H1 (cell line): ENCODE measurements around the gene SLC13A3. TPM values are rescaled to one million over a fixed set of nuclear protein-coding genes. Genes with fewer than 3 reads are reported as not detected.

Experiments used
- CTCF ChIA-PET: fragments of 300-600 bp; sonication (Branson Sonifier 250); formaldehyde crosslinking; loops from one replicate; lab custom pipeline; 2021; ENCODE audit not compliant: partially characterized antibody; lab: Charles Lee
- POLR2A ChIA-PET: fragments of 300-600 bp; sonication (Branson Sonifier 250); formaldehyde crosslinking; loops from one replicate; lab custom pipeline; 2021; ENCODE audit warnings: inconsistent platforms; ENCODE audit not compliant: partially characterized antibody; lab: Charles Lee
- DNase-seq, 2 experiments: peaks; one replicate each; pipeline versions ENCODE4 v3.0.0 to v3.0.0-alpha.2; 2010 to 2022; ENCODE audit warnings: low spot score in 2 of 2, low read depth in 1 of 2, mixed read lengths in 1 of 2
- FAIRE-seq: peaks from 2 replicates; lab custom pipeline; 2011; peaks lifted over from hg19 to GRCh38; lab: Jason Lieb, UNC
- H2AFZ ChIP-seq: 2 replicates; pipeline ENCODE4 v1.8.1; 2012; ENCODE audit warnings: low read length, inconsistent platforms
- H2AK5ac ChIP-seq: 2 replicates; pipeline ENCODE4 v1.6.1; 2013; ENCODE audit warnings: low read depth, low read length
- H2BK120ac ChIP-seq: replicated peaks from 2 replicates; pipeline ENCODE3; 2013; ENCODE audit warnings: low read depth, low read length, inconsistent platforms
- H2BK12ac ChIP-seq: 2 replicates; pipeline ENCODE4 v1.6.1; 2013; ENCODE audit warnings: low read depth, low read length
- H2BK15ac ChIP-seq: 2 replicates; pipeline ENCODE4 v1.6.1; 2013; ENCODE audit warnings: low read length
- H2BK20ac ChIP-seq: 2 replicates; pipeline ENCODE4 v1.6.1; 2013; ENCODE audit warnings: low read length
- H2BK5ac ChIP-seq: 2 replicates; pipeline ENCODE4 v1.6.1; 2013; ENCODE audit warnings: low read depth, low read length
- H3K14ac ChIP-seq: 2 replicates; pipeline ENCODE4 v1.6.1; 2013; ENCODE audit warnings: inconsistent platforms; ENCODE audit not compliant: insufficient read length
- H3K18ac ChIP-seq: 2 replicates; pipeline ENCODE4 v1.6.1; 2013; ENCODE audit warnings: low read length; ENCODE audit errors: extremely low read depth
- H3K23ac ChIP-seq: 2 replicates; pipeline ENCODE4 v1.6.1; 2013; ENCODE audit warnings: inconsistent platforms; ENCODE audit not compliant: insufficient read length
- H3K23me2 ChIP-seq: 2 replicates; pipeline ENCODE4 v1.6.1; 2013; ENCODE audit warnings: low read depth, low read length
- H3K27ac ChIP-seq: 2 replicates; pipeline ENCODE4 v1.6.1; 2011; ENCODE audit warnings: low read depth, low read length, inconsistent platforms
- H3K27me3 ChIP-seq, 4 experiments: replicated peaks in 1 of 4; 1 replicate in 1 of 4; 2 replicates in 3 of 4; pipeline versions ENCODE4 v1.6.1 to v1.8.1; 2011 to 2013; ENCODE audit warnings: low read length in 3 of 4, mild to moderate bottlenecking in 3 of 4, inconsistent platforms in 2 of 4, mixed read lengths in 2 of 4, moderate library complexity in 1 of 4; ENCODE audit not compliant: control insufficient read depth in 3 of 4, insufficient read depth in 3 of 4; ENCODE audit errors: extremely low read depth in 1 of 4
- H3K36me3 ChIP-seq, 4 experiments: 2 replicates each; pipeline versions ENCODE4 v1.6.1 to v1.8.1; 2011 to 2013; ENCODE audit warnings: mild to moderate bottlenecking in 4 of 4, low read length in 3 of 4, moderate library complexity in 2 of 4, control low read depth in 1 of 4, inconsistent platforms in 1 of 4; ENCODE audit not compliant: insufficient read depth in 4 of 4, control insufficient read depth in 2 of 4
- H3K4ac ChIP-seq: replicated peaks from 2 replicates; pipeline ENCODE3; 2013; ENCODE audit warnings: low read length, low read depth, mixed read lengths, inconsistent platforms; ENCODE audit not compliant: insufficient read length
- H3K4me1 ChIP-seq, 4 experiments: replicated peaks in 1 of 4; 1 replicate in 1 of 4; 2 replicates in 3 of 4; pipeline versions ENCODE4 v1.6.1 to v1.8.1; 2011 to 2013; ENCODE audit warnings: low read length in 3 of 4, inconsistent platforms in 2 of 4, mixed read lengths in 1 of 4; ENCODE audit not compliant: insufficient read depth in 4 of 4, control insufficient read depth in 3 of 4
- H3K4me2 ChIP-seq, 2 experiments: 2 replicates each; pipeline versions ENCODE4 v1.6.1 to v1.8.1; 2011 to 2013; ENCODE audit warnings: low read depth in 2 of 2, low read length in 2 of 2, control low read depth in 1 of 2, inconsistent platforms in 1 of 2, mild to moderate bottlenecking in 1 of 2; ENCODE audit not compliant: insufficient read depth in 1 of 2
- H3K4me3 ChIP-seq, 4 experiments: fragments of 200-600, 300-600 bp in 1 of 4; sonication (generic), shearing (Covaris generic), sonication (Bioruptor Twin) in 1 of 4; 2 replicates each; pipeline versions ENCODE4 v1.5.1 to v1.8.1; 2011 to 2016; ENCODE audit warnings: low read length in 4 of 4, low read depth in 3 of 4, control low read depth in 2 of 4, inconsistent platforms in 2 of 4, mild to moderate bottlenecking in 2 of 4, mixed read lengths in 1 of 4, moderate library complexity in 1 of 4; ENCODE audit not compliant: insufficient read depth in 2 of 4; ENCODE audit errors: extremely low read depth in 1 of 4
- H3K56ac ChIP-seq: replicated peaks from 2 replicates; pipeline ENCODE3; 2013; ENCODE audit warnings: low read depth, mild to moderate bottlenecking, mixed read lengths, low read length, inconsistent platforms; ENCODE audit not compliant: insufficient read length
- H3K79me1 ChIP-seq: 2 replicates; pipeline ENCODE4 v1.6.1; 2013; ENCODE audit warnings: low read depth, low read length, control low read depth
- H3K79me2 ChIP-seq, 2 experiments: 2 replicates each; pipeline versions ENCODE4 v1.6.1 to v1.8.1; 2012 to 2013; ENCODE audit warnings: low read length in 2 of 2, mild to moderate bottlenecking in 2 of 2, inconsistent platforms in 1 of 2; ENCODE audit not compliant: insufficient read depth in 2 of 2, control insufficient read depth in 1 of 2
- H3K9ac ChIP-seq, 4 experiments: replicated peaks in 1 of 4; 1 replicate in 1 of 4; 2 replicates in 3 of 4; pipeline versions ENCODE4 v1.6.1 to v1.8.1; 2011 to 2013; ENCODE audit warnings: low read depth in 3 of 4, low read length in 3 of 4, control low read depth in 2 of 4, mild to moderate bottlenecking in 2 of 4, moderate library complexity in 2 of 4, inconsistent platforms in 1 of 4; ENCODE audit errors: extremely low read depth in 1 of 4
- H3K9me3 ChIP-seq, 2 experiments: 2 replicates each; pipeline versions ENCODE4 v1.6.1 to v1.8.1; 2012 to 2013; ENCODE audit warnings: mild to moderate bottlenecking in 2 of 2, moderate library complexity in 2 of 2, control low read depth in 1 of 2, inconsistent platforms in 1 of 2, low read depth in 1 of 2, low read length in 1 of 2, mixed read lengths in 1 of 2; ENCODE audit not compliant: insufficient read depth in 2 of 2
- H4K20me1 ChIP-seq, 2 experiments: replicated peaks in 1 of 2; 2 replicates each; pipeline versions ENCODE3 to v1.8.1; 2011 to 2013; ENCODE audit warnings: inconsistent platforms in 2 of 2, low read length in 2 of 2, mild to moderate bottlenecking in 1 of 2; ENCODE audit not compliant: insufficient read depth in 2 of 2, control insufficient read depth in 1 of 2
- H4K5ac ChIP-seq: 2 replicates; pipeline ENCODE4 v1.6.1; 2013; ENCODE audit warnings: low read length, low read depth, mixed read lengths, inconsistent platforms; ENCODE audit not compliant: insufficient read length
- H4K8ac ChIP-seq: 2 replicates; pipeline ENCODE4 v1.8.0; 2013; ENCODE audit warnings: mild to moderate bottlenecking, moderate library complexity, low read length, inconsistent platforms; ENCODE audit not compliant: insufficient read depth; ENCODE audit errors: extremely low read depth
- H4K91ac ChIP-seq: replicated peaks from 2 replicates; pipeline ENCODE3; 2013; ENCODE audit warnings: low read length, mixed read lengths, inconsistent platforms; ENCODE audit not compliant: insufficient read length
- CBX5 ChIP-seq: fragments of 300-800, 300-1000 bp; sonication (generic); IDR thresholded peaks from 2 replicates; pipeline ENCODE4 v1.7.1; 2016; ENCODE audit warnings: antibody characterized with exemption, low read length, low read depth
- EGR1 ChIP-seq: IDR thresholded peaks from 2 replicates; pipeline ENCODE4 v1.6.1; 2011; ENCODE audit warnings: low read depth, low read length, borderline replicate concordance
- EP300 ChIP-seq, 2 experiments: IDR thresholded peaks; 1 replicate in 1 of 2; 2 replicates in 1 of 2; pipeline ENCODE4 v1.6.1; 2011 to 2012; ENCODE audit warnings: low read depth in 2 of 2, low read length in 2 of 2, mild to moderate bottlenecking in 2 of 2, borderline replicate concordance in 1 of 2, inconsistent platforms in 1 of 2, moderate library complexity in 1 of 2
- GABPA ChIP-seq: IDR thresholded peaks from 2 replicates; pipeline ENCODE4 v1.6.1; 2011; ENCODE audit warnings: mild to moderate bottlenecking, low read length, moderate library complexity, borderline replicate concordance; ENCODE audit not compliant: insufficient read depth
- HDAC2 ChIP-seq, 2 experiments: fragments of 300-600 bp in 1 of 2; sonication (generic) in 1 of 2; IDR thresholded peaks; 2 replicates each; pipeline ENCODE4 v1.6.1; 2011 to 2012; ENCODE audit warnings: low read depth in 2 of 2, low read length in 2 of 2, mild to moderate bottlenecking in 2 of 2, moderate library complexity in 2 of 2, borderline replicate concordance in 1 of 2, inconsistent platforms in 1 of 2
- KDM1A ChIP-seq: fragments of 200-600, 300-600 bp; sonication (generic); IDR thresholded peaks from 2 replicates; pipeline ENCODE4 v1.7.1; 2016; ENCODE audit warnings: mild to moderate bottlenecking, low read length, borderline replicate concordance
- NRF1 ChIP-seq: IDR thresholded peaks from 2 replicates; pipeline ENCODE4 v1.6.1; 2011; ENCODE audit warnings: mild to moderate bottlenecking, low read depth, low read length, improper control_type of control experiment
- RXRA ChIP-seq: IDR thresholded peaks from 2 replicates; pipeline ENCODE4 v1.6.1; 2011; ENCODE audit warnings: low read depth, mild to moderate bottlenecking, low read length, moderate library complexity; ENCODE audit not compliant: insufficient read depth
- SP2 ChIP-seq: IDR thresholded peaks from 2 replicates; pipeline ENCODE4 v1.6.1; 2012; ENCODE audit warnings: mild to moderate bottlenecking, low read length, inconsistent platforms
- WGBS, 2 experiments: shearing (Covaris generic) in 1 of 2; methylation state at CpG; one replicate each; pipeline versions ENCODE4 v1.1.6 to v1.1.7; 2013 to 2015; ENCODE audit warnings: low lambda C conversion rate in 2 of 2, mixed read lengths in 2 of 2, inconsistent platforms in 1 of 2, low coverage in 1 of 2, missing lambda C conversion rate in 1 of 2; ENCODE audit not compliant: insufficient replicate concordance in 2 of 2, insufficient coverage in 1 of 2, insufficient read length in 1 of 2; ENCODE audit errors: extremely low coverage in 1 of 2, missing lambda C conversion rate in 1 of 2; 5-methylcytosine and 5-hydroxymethylcytosine counted together
- polyA plus RNA-seq, 7 experiments: library from polyadenylated mRNA; depleted of rRNA in 3 of 7; stranded (reverse) in 5 of 7; unstranded in 2 of 7; fragments of >200 nt in 5 of 7; fragments of 200-250 nt in 2 of 7; gene quantifications; 1 replicate in 5 of 7; 2 replicates in 1 of 7; 4 replicates in 1 of 7; pipeline versions ENCODE4 v1.2.1 to v1.2.3, GENCODE V29; 2011 to 2013; ENCODE audit warnings: missing spikeins in 2 of 7, mixed read lengths in 2 of 7
- total RNA-seq: library from RNA; stranded (reverse); fragmentation: NEBNext Ultra II Directional; extraction: Animal tissue kit (Norgen Biotek cat#: 25700); gene quantifications from 2 replicates; pipeline ENCODE4 v1.2.1, GENCODE V29; 2021
- TF ChIP-seq, protein P1 (sequence below): IDR thresholded peaks from 2 replicates; pipeline ENCODE4 v1.6.1; 2011; ENCODE audit warnings: low read length, improper control_type of control experiment

Gene SLC13A3
- total and polyA plus RNA-seq, 2 of the 8 experiments (the other 6 are each of a cell fraction or from before 2014, with no cell fraction given): 9.4 to 12.6 TPM

DNA sequence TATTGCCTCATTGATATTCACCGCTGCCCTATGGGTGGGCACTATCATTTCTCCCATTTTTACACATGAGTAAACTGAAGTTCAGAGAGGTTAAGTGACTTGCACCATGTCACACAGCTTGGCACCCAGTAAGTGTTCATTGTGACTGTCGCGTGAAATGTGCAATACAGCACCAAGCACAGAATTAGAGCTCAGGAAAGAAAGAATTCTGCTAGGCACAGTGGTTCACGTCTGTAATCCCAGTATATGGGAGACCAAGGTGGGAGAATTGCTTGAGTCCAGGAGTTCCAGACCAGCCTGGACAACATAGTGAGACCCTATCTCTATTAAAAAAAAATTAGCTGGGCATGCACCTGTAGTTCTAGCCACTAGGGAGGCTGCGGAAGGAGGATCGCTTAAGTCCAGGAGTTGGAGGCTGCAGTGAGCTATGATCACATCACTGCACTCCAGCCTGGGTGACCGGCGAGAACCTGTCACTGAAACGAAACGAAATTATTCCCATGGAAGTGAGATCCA, 626 bp downstream of the SLC13A3 start:
- peaks cover 0 to 7% (median 1%) of the 10 kb centered on the region in 4 experiments; a peak in 3 of 7 replicates for H3K4me1 ChIP-seq
- H3K18ac ChIP-seq: no peak overlapping the region
- no peak overlapping the region for H3K4ac ChIP-seq
- DNase-seq (no peak), FAIRE-seq (no peak)
- peak overlapping the region; percentile 60; the same call in 1 of the 2 replicates for H2BK12ac ChIP-seq
- no peak overlapping the region for H2BK15ac ChIP-seq
- peak overlapping the region; percentile 82; the same call in 1 of the 2 replicates for H4K8ac ChIP-seq
- H2BK20ac ChIP-seq: no peak overlapping the region
- no peak overlapping the region for H4K5ac ChIP-seq
- 87% methylated on average over 10 of the region's 10 CpGs; no CpG with 5 or more reads in 1 of the 2 experiments for WGBS, 2 experiments
- ChIA-PET POLR2A (interaction anchor here (0.6 to 2.0 kb wide), 9 partner anchors 11 to 137 kb away, joined by 3 to 5 read pairs (median 4); partner anchors contain the start of gene ZNF334), CTCF (interaction anchor here (0.6 to 2.1 kb wide), 13 partner anchors 8 to 170 kb away, joined by 3 to 6 read pairs (median 3); no protein-coding TSS in a partner anchor)
- no peaks in the 10 kb centered on the region for H3K9me3 ChIP-seq
- no peak overlapping the region for H2BK120ac ChIP-seq
- H3K23me2 ChIP-seq: peaks cover 7% of the 10 kb centered on the region
- H2AK5ac ChIP-seq: no peak overlapping the region
- no peak overlapping the region for H3K9ac ChIP-seq
- H4K20me1 ChIP-seq: peaks cover 0 to 5% of the 10 kb centered on the region in 2 experiments
- peak overlapping the region; percentile 60 to 93 for H3K4me2 ChIP-seq
- peak overlapping the region in 3 of 4 experiments; percentile 38 to 57 (median 45); a peak in 6 of 8 replicates for H3K4me3 ChIP-seq
- H2AFZ ChIP-seq: no peak overlapping the region
- H3K27me3 ChIP-seq: peaks cover 0 to 25% (median 15%) of the 10 kb centered on the region in 4 experiments; a peak in 5 of 7 replicates
- H3K79me1 ChIP-seq: no peaks in the 10 kb centered on the region; the same call in 1 of the 2 replicates
- no peak overlapping the region for H3K56ac ChIP-seq
- no peak overlapping the region for H2BK5ac ChIP-seq
- no peak overlapping the region for H3K23ac ChIP-seq
- no peak overlapping the region for H3K27ac ChIP-seq
- peak overlapping the region; percentile 10 for H4K91ac ChIP-seq
- no peak overlapping the region for H3K14ac ChIP-seq
- H3K79me2 ChIP-seq: no peaks in the 10 kb centered on the region
- H3K36me3 ChIP-seq: no peaks in the 10 kb centered on the region
- TF ChIP-seq NRF1 (no peak), RXRA (no peak), GABPA (no peak), SP2 (no peak), CBX5 (no peak), EGR1 (no peak), HDAC2 (IDR thresholded peaks at IDR 0.05; ENCODE audit: borderline replicate concordance in 1 of 2, low read depth in 2 of 2, low read length in 2 of 2) (0 out of 4 replicates have a peak, but pooled peaks of 1 of the 2 experiments have one; percentile 50), KDM1A (peak; percentile 76), EP300 (IDR thresholded peaks at IDR 0.05; ENCODE audit: borderline replicate concordance in 1 of 2, low read depth in 2 of 2, low read length in 2 of 2) (no peak)
- TF ChIP-seq, protein P1, sequence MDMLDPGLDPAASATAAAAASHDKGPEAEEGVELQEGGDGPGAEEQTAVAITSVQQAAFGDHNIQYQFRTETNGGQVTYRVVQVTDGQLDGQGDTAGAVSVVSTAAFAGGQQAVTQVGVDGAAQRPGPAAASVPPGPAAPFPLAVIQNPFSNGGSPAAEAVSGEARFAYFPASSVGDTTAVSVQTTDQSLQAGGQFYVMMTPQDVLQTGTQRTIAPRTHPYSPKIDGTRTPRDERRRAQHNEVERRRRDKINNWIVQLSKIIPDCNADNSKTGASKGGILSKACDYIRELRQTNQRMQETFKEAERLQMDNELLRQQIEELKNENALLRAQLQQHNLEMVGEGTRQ: no peak
